K562 (cell line): ENCODE measurements around the gene COQ4. TPM values are rescaled to one million over a fixed set of nuclear protein-coding genes. Genes with fewer than 3 reads are reported as not detected.

Source experiments
- ARID3B ChIP-seq: fragments of 250-450 bp; sonication (Bioruptor Pico); IDR thresholded peaks from 2 replicates; pipeline ENCODE4 v1.4.0; 2020; ENCODE audit warnings: borderline replicate concordance
- CLOCK ChIP-seq: fragments of 250-450 bp; sonication (Bioruptor Pico); IDR thresholded peaks from 2 replicates; pipeline ENCODE4 v1.4.0; 2020; ENCODE audit warnings: mild to moderate bottlenecking, moderate library complexity, borderline replicate concordance
- FOXP4 ChIP-seq: sonication (generic); formaldehyde crosslinking; IDR thresholded peaks from 2 replicates; pipeline ENCODE4 v1.8.0; 2022; ENCODE audit warnings: mild to moderate bottlenecking, missing genetic modification reagents, borderline replicate concordance
- GABPB2 ChIP-seq: fragments of 250-450 bp; sonication (Bioruptor Pico); conservative IDR thresholded peaks from 2 replicates; pipeline ENCODE4 v1.5.1; 2021; ENCODE audit warnings: mild to moderate bottlenecking
- HBP1 ChIP-seq: fragments of 450-650 bp; formaldehyde crosslinking; IDR thresholded peaks from 2 replicates; pipeline ENCODE4 v1.4.0; 2022; ENCODE audit warnings: missing genetic modification characterization
- HDAC2 ChIP-seq: fragments of 450-650 bp; IDR thresholded peaks from 2 replicates; pipeline ENCODE4 v1.6.1; 2016; ENCODE audit warnings: mild to moderate bottlenecking
- JUND ChIP-seq, 2 experiments: IDR thresholded peaks; 2 replicates in 1 of 2; 3 replicates in 1 of 2; pipeline ENCODE4 v1.6.1; 2011; ENCODE audit warnings: borderline replicate concordance in 2 of 2, low read depth in 2 of 2, low read length in 2 of 2, improper control_type of control experiment in 1 of 2, missing biosample characterization in 1 of 2, missing genetic modification characterization in 1 of 2, missing genetic modification reagents in 1 of 2
- LEF1 ChIP-seq: fragments of 450-650 bp; IDR thresholded peaks from 2 replicates; pipeline ENCODE4 v1.6.1; 2016; ENCODE audit warnings: mild to moderate bottlenecking
- MED1 ChIP-seq: sonication (generic); formaldehyde crosslinking; IDR thresholded peaks from 2 replicates; pipeline ENCODE4 v1.8.1; 2023; ENCODE audit warnings: missing genetic modification reagents, borderline replicate concordance
- MXI1 ChIP-seq: IDR thresholded peaks from 2 replicates; pipeline ENCODE4 v1.6.1; 2011; ENCODE audit warnings: low read depth, mild to moderate bottlenecking, improper control_type of control experiment, low read length
- NR1H2 ChIP-seq: sonication (generic); formaldehyde crosslinking; IDR thresholded peaks from 2 replicates; pipeline ENCODE4 v1.4.0; 2020; ENCODE audit warnings: mild to moderate bottlenecking, missing genetic modification reagents
- POLR2A ChIP-seq: fragments of 450-650 bp; conservative IDR thresholded peaks from 2 replicates; pipeline ENCODE4 v1.6.1; 2016
- SAFB2 ChIP-seq: fragments of 200-400 bp; formaldehyde crosslinking; IDR thresholded peaks from 2 replicates; pipeline ENCODE4 v1.6.1; 2018; ENCODE audit warnings: borderline replicate concordance, low read length, low read depth, moderate library complexity; ENCODE audit not compliant: severe bottlenecking
- SIX5 ChIP-seq, 2 experiments: IDR thresholded peaks; 2 replicates each; pipeline ENCODE4 v1.6.1; 2011; ENCODE audit warnings: low read length in 2 of 2, borderline replicate concordance in 1 of 2, low read depth in 1 of 2, mild to moderate bottlenecking in 1 of 2, moderate library complexity in 1 of 2; ENCODE audit not compliant: insufficient read depth in 1 of 2
- SMC3 ChIP-seq: conservative IDR thresholded peaks from 2 replicates; pipeline ENCODE4 v1.6.1; 2011; ENCODE audit warnings: low read depth, low read length, improper control_type of control experiment; ENCODE audit not compliant: insufficient read depth
- TSC22D4 ChIP-seq: fragments of 450-650 bp; IDR thresholded peaks from 2 replicates; pipeline ENCODE4 v1.6.1; 2016; ENCODE audit warnings: missing genetic modification characterization, missing biosample characterization, control low read depth
- ZNF707 ChIP-seq: fragments of 250-450 bp; sonication (Bioruptor Pico); conservative IDR thresholded peaks from 2 replicates; pipeline ENCODE4 v1.8.0; 2022; ENCODE audit warnings: inconsistent platforms, mild to moderate bottlenecking, moderate library complexity
- polyA plus RNA-seq, 8 experiments: library from polyadenylated mRNA; depleted of rRNA in 4 of 8; stranded (reverse) in 5 of 8; unstranded in 3 of 8; fragments of >200 nt; fragmentation: Nextera tagmentation in 2 of 8; fragmentation: Illumina TruSeq in 1 of 8; extraction: Ambion mirVana in 2 of 8; extraction: Trizol in 1 of 8; gene quantifications; 2 replicates each; pipeline versions ENCODE4 v1.2.1 to v1.2.3, GENCODE V29; 2011 to 2014; ENCODE audit warnings: inconsistent platforms in 1 of 8, missing spikeins in 1 of 8
- total RNA-seq, 7 experiments: library from RNA; depleted of rRNA in 6 of 7; stranded (reverse); fragments of >200 nt in 6 of 7; fragmentation: Illumina TruSeq in 2 of 7; extraction: Trizol in 2 of 7; gene quantifications; 2 replicates each; pipeline versions ENCODE4 v1.2.1 to v1.2.3, GENCODE V29; 2011 to 2021; ENCODE audit warnings: low replicate concordance in 1 of 7

COQ4 gene
- total and polyA plus RNA-seq, 9 of the 15 experiments (the other 6 are each of a cell fraction or from before 2014, with no cell fraction given) = 9.1 to 135 (median 67.2) TPM

- 0 out of 2 replicates have a peak, but pooled peaks have one; percentile 66 for TF ChIP-seq ARID3B (CRISPR knock-in tag)
- TF ChIP-seq POLR2A = no peak
- TF ChIP-seq MED1 (CRISPR knock-in tag) = no peak
- no peak for TF ChIP-seq SIX5 (IDR thresholded peaks at IDR 0.05; ENCODE audit: borderline replicate concordance in 1 of 2, insufficient read depth in 1 of 2, low read depth in 1 of 2, low read length in 2 of 2)
- TF ChIP-seq SAFB2 = no peak
- 0 out of 2 replicates have a peak, but pooled peaks have one; percentile 35 for TF ChIP-seq MXI1
- no peak for TF ChIP-seq LEF1
- no peak for TF ChIP-seq TSC22D4 (tag)
- TF ChIP-seq GABPB2 = peak; percentile 72; the same call in 1 of the 2 replicates
- TF ChIP-seq CLOCK = no peak
- no peak for TF ChIP-seq FOXP4 (CRISPR knock-in tag)
- TF ChIP-seq NR1H2 (CRISPR knock-in tag) = no peak
- no peak for TF ChIP-seq SMC3
- peak; percentile 74 for TF ChIP-seq JUND (IDR thresholded peaks at IDR 0.05; ENCODE audit: borderline replicate concordance, low read depth, low read length)
- TF ChIP-seq JUND (tag; IDR thresholded peaks at IDR 0.05; ENCODE audit: borderline replicate concordance, low read depth, low read length) = peak; percentile 79; the same call in 2 of the 3 replicates
- TF ChIP-seq ZNF707 (CRISPR knock-in tag) = 0 out of 2 replicates have a peak, but pooled peaks have one; percentile 41
- TF ChIP-seq HBP1 (CRISPR knock-in tag) = peak; percentile 60; the same call in 1 of the 2 replicates
- TF ChIP-seq HDAC2 = no peak
These were observed 47.2 kb upstream of the COQ4 start, which contains the start of gene GOLGA2 (continued) for GRCh38 chr9:128275198-128276007.
